OCI-LY1 (cell line): ENCODE results near the gene BPIFB4.
"Not testable (repeated sequence)": the region's sequence is repeated elsewhere in the genome, so short reads cannot be mapped to it uniquely, and the experiment has no call there.

Experiments
- H2AFZ ChIP-seq: fragments of 200-600 bp; sonication (generic), shearing (Covaris generic); 2 replicates; pipeline ENCODE4 v1.6.0; 2014; ENCODE audit warnings: antibody characterized with exemption, mild to moderate bottlenecking, low read length
- H3F3A ChIP-seq: fragments of 200-600 bp; sonication (generic), shearing (Covaris generic); 2 replicates; pipeline ENCODE4 v1.6.0; 2014; ENCODE audit warnings: mild to moderate bottlenecking, antibody characterized with exemption, low read length, moderate library complexity; ENCODE audit not compliant: insufficient read depth
- H3K27ac ChIP-seq: fragments of 200-600 bp; sonication (generic); 2 replicates; pipeline ENCODE4 v1.5.1; 2014; ENCODE audit warnings: low read length, mixed run types, mild to moderate bottlenecking, low read depth; ENCODE audit not compliant: poor library complexity, severe bottlenecking
- H3K27me3 ChIP-seq: fragments of 200-600 bp; sonication (generic); 2 replicates; pipeline ENCODE4 v1.6.0; 2014; ENCODE audit warnings: antibody characterized with exemption, mild to moderate bottlenecking, low read length, moderate library complexity; ENCODE audit not compliant: insufficient read depth
- H3K36me3 ChIP-seq: fragments of 200-600 bp; sonication (generic); 2 replicates; pipeline ENCODE4 v1.6.1; 2014; ENCODE audit warnings: mild to moderate bottlenecking, antibody characterized with exemption, low read length, moderate library complexity, mixed read lengths; ENCODE audit not compliant: insufficient read depth
- H3K4me1 ChIP-seq: fragments of 200-600 bp; sonication (generic); 2 replicates; pipeline ENCODE4 v1.5.1; 2014; ENCODE audit warnings: mild to moderate bottlenecking, low read length, moderate library complexity; ENCODE audit not compliant: insufficient read depth, severe bottlenecking
- H3K4me2 ChIP-seq: fragments of 200-600 bp; sonication (generic), shearing (Covaris generic); 2 replicates; pipeline ENCODE4 v1.6.1; 2014; ENCODE audit warnings: low read length
- H3K4me3 ChIP-seq: fragments of 200-600 bp; sonication (generic); 2 replicates; pipeline ENCODE4 v1.5.1; 2014; ENCODE audit warnings: low read length, low read depth, mild to moderate bottlenecking, mixed read lengths; ENCODE audit not compliant: poor library complexity, severe bottlenecking
- H3K79me2 ChIP-seq: fragments of 200-600 bp; shearing (Covaris generic); 2 replicates; pipeline ENCODE4 v1.6.1; 2016; ENCODE audit warnings: mixed run types, low read length, mixed read lengths; ENCODE audit not compliant: insufficient read depth
- H3K9ac ChIP-seq: fragments of 200-600 bp; sonication (generic), shearing (Covaris generic); 2 replicates; pipeline ENCODE4 v1.6.1; 2014; ENCODE audit warnings: mild to moderate bottlenecking, low read length, mixed read lengths
- H3K9me2 ChIP-seq: fragments of 200-600 bp; sonication (generic), shearing (Covaris generic); 2 replicates; pipeline ENCODE4 v1.6.1; 2014; ENCODE audit warnings: low read depth, mild to moderate bottlenecking, low read length, mixed read lengths
- H3K9me3 ChIP-seq: fragments of 200-600 bp; shearing (Covaris generic); 2 replicates; pipeline ENCODE4 v1.6.1; 2014; ENCODE audit warnings: low read length, mixed read lengths
- H4K20me1 ChIP-seq: fragments of 200-600 bp; sonication (generic), shearing (Covaris generic); 2 replicates; pipeline ENCODE4 v1.6.0; 2016; ENCODE audit warnings: mild to moderate bottlenecking, low read length; ENCODE audit not compliant: insufficient read depth
- EZH2 ChIP-seq: fragments of 200-600 bp; sonication (generic), shearing (Covaris generic); IDR thresholded peaks from 2 replicates; pipeline ENCODE4 v1.8.0; 2017; ENCODE audit warnings: borderline replicate concordance, mixed run types, mild to moderate bottlenecking, antibody characterized with exemption, low read length, moderate library complexity, mixed read lengths
- TF ChIP-seq, protein P1 (sequence below): fragments of 200-600 bp; sonication (generic), shearing (Covaris generic); IDR thresholded peaks from 2 replicates; pipeline ENCODE4 v1.5.1; 2017; ENCODE audit warnings: mild to moderate bottlenecking, antibody characterized with exemption, low read length, moderate library complexity, mixed read lengths

The BPIFB4 gene

DNA sequence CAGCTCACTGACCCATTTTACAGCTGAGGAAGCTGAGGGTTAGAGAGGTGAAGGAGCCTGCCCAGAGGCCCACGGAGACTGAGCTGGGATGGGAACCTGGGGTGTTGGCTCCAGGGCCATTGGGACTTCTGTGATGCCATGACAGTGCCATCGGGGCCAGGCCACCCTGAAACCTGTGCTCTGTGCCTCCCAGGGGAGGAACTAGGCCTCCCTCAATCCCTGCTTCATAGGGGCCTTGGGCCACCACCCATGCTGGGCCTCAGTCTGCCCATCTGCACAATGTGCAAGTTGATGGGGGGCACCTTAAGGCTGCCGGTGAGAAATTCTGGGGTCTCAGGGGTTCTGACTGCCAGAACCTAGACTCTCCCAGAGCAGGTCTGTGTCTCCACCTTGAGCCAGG is 24.9 kb downstream of the BPIFB4 start:
- no peaks in the 10 kb centered on the region for H3K9me2 ChIP-seq
- no peak overlapping the region for H3K27ac ChIP-seq
- H2AFZ ChIP-seq = no peak overlapping the region
- H3K79me2 ChIP-seq = no peaks in the 10 kb centered on the region
- H3K9ac ChIP-seq = no peak overlapping the region
- no peaks in the 10 kb centered on the region for H3F3A ChIP-seq
- H3K36me3 ChIP-seq = no peaks in the 10 kb centered on the region
- H4K20me1 ChIP-seq = no peaks in the 10 kb centered on the region
- peaks cover 4% of the 10 kb centered on the region; the same call in 1 of the 2 replicates for H3K27me3 ChIP-seq
- no peaks in the 10 kb centered on the region for H3K9me3 ChIP-seq
- H3K4me1 ChIP-seq = no peaks in the 10 kb centered on the region
- H3K4me2 ChIP-seq = no peak overlapping the region
- no peak overlapping the region for H3K4me3 ChIP-seq
- TF ChIP-seq, protein P1, sequence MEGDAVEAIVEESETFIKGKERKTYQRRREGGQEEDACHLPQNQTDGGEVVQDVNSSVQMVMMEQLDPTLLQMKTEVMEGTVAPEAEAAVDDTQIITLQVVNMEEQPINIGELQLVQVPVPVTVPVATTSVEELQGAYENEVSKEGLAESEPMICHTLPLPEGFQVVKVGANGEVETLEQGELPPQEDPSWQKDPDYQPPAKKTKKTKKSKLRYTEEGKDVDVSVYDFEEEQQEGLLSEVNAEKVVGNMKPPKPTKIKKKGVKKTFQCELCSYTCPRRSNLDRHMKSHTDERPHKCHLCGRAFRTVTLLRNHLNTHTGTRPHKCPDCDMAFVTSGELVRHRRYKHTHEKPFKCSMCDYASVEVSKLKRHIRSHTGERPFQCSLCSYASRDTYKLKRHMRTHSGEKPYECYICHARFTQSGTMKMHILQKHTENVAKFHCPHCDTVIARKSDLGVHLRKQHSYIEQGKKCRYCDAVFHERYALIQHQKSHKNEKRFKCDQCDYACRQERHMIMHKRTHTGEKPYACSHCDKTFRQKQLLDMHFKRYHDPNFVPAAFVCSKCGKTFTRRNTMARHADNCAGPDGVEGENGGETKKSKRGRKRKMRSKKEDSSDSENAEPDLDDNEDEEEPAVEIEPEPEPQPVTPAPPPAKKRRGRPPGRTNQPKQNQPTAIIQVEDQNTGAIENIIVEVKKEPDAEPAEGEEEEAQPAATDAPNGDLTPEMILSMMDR = no peak
- no peak for TF ChIP-seq EZH2

DNA sequence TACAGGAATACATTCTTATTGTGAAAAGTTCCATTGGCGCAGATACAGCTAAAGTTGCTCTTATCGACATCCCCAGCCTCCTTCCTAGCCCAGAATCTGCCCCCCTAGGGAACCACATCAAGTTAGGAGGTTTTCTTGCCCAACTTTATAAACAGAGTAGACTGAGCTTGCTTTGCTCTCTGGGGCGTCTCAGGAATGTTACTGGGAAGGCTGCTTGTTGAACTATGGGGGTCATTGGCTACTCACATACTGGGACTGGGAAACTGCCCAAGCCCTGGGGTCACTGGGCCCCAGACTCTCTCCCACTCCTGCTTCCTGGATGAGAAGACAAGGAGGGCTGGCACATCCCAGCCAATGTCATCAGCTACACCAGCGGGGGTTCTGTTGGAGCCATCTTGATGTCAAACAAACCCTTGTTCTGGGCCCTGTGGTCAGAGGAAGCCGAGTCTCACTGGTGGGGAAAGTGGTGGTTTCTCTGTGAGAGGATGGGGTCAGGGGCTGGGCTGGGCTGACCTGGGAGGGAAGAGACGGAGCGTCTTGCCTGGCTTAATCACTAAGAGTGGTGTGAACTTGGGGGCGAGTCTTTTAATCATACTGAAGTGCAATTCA is 26.0 kb downstream of the BPIFB4 start:
- Histone ChIP-seq H3K4me1 (no peaks in the 10 kb centered on the region), H3K9me3 (no peaks in the 10 kb centered on the region), H3K27me3 (peaks cover 4% of the 10 kb centered on the region; the same call in 1 of the 2 replicates), H3K4me2 (no peak overlapping the region), H3F3A (no peaks in the 10 kb centered on the region), H3K36me3 (no peaks in the 10 kb centered on the region), H2AFZ (no peak overlapping the region), H4K20me1 (no peaks in the 10 kb centered on the region), H3K9ac (no peak overlapping the region), H3K27ac (no peak overlapping the region), H3K4me3 (no peak overlapping the region), H3K9me2 (no peaks in the 10 kb centered on the region), H3K79me2 (no peaks in the 10 kb centered on the region)
- TF ChIP-seq, protein P1 = no peak
- TF ChIP-seq EZH2 = no peak

DNA sequence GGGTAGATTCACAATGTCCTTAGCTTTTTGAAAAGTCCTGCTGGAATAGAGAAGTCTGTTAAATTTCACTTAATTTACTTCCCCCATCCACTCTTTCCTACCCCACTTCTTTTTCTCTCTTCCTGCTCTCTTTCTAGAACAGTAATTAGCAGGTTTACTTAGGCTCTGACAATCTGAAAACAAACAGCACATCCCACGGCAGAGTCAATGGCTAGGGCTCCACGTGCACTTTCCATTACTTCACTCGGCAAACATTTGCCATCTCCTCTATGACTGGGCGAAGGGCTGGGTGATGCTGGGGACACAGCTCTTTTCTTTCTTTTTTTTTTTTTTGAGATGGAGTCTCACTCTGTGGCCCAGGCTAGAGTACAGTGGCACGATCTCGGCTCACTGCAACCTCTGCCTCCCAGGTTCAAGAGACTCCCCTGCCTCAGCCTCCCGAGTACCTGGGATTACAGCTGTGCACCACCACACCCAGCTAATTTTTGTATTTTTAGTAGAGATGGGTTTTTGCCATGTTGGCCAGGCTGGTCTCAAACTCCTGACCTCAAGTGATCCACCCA is 26.7 kb downstream of the BPIFB4 start:
- H3K4me1 ChIP-seq, H3K9me2 ChIP-seq, H3K9ac ChIP-seq, H3K36me3 ChIP-seq, H2AFZ ChIP-seq, H3K79me2 ChIP-seq, H3K4me3 ChIP-seq, H3K27ac ChIP-seq, H3K9me3 ChIP-seq, H3K27me3 ChIP-seq, H4K20me1 ChIP-seq, H3K4me2 ChIP-seq, H3F3A ChIP-seq: not testable (repeated sequence)

DNA sequence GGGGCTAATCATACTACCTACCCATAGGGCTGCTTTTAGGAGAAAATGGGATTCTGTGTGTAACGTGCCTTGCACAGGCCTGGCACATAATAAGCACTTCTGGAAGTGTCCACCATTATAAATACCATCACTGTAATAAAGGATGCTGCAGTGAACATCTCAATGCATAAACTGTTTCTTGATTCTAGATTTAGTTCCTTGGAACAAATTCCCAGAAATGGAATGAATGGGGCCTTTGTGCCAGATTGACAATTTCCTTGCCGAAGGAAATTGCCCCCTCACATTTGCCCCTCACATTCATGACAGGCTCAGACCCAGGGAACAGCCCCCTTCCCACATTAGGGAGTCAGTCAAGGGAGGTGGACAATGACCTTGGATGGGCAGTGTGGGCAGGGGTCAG is 29.2 kb downstream of the BPIFB4 start:
- Histone ChIP-seq H3K4me3 (no peak overlapping the region), H3K27me3 (0 out of 2 replicates have a peak, but pooled peaks cover 9% of the 10 kb centered on the region), H3K79me2 (no peaks in the 10 kb centered on the region), H2AFZ (no peak overlapping the region), H3K9me3 (no peaks in the 10 kb centered on the region), H3K36me3 (no peaks in the 10 kb centered on the region), H4K20me1 (no peaks in the 10 kb centered on the region), H3K4me1 (no peaks in the 10 kb centered on the region), H3K4me2 (no peak overlapping the region), H3K27ac (no peak overlapping the region), H3K9ac (no peak overlapping the region), H3K9me2 (no peaks in the 10 kb centered on the region), H3F3A (no peaks in the 10 kb centered on the region)
- TF ChIP-seq EZH2 = no peak
